ENCODE results near the gene ACSS2. TPM values are rescaled to one million over a fixed set of nuclear protein-coding genes. Genes with fewer than 3 reads are reported as not detected.
A peak's percentile ranks its signal among the peaks of the same experiment; 100 is the strongest.

The ACSS2 gene
- total and polyA plus RNA-seq, 2 donors (not counting 1 experiment from before 2014, with no cell fraction given): 59.4 to 129 TPM

DNA sequence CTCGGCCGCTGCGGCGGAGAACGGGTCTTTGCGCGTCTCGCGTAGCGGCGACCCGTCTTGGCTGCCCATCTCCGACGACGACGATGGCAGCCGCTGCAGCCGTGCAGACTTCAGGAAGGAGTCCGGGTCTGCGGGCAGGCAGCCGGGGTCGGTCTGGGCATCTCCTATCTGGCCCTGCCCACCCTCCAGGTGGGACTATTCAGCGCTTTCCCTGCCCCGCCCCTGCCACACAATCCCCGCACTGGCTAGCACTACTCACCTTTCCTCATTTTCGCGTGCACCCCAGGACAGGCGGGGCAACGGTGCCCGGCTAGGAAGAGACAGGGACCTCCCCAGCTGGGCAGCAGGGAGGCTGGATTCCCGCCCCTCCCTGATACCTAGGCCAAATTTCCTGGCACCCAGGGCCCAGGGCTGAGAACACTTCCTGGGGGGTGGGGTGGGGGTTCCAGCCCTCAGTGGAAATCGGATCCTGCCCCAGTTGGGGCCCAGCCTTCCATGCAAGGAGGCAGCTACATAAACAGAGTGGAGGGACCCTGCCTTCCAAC lies 12.9 kb upstream of the ACSS2 start:
- Histone ChIP-seq H3K9me3 (ENCODE audit: control insufficient read depth, insufficient read depth, low read depth, low read length) (no peaks in the 10 kb centered on the region), H2AFZ (ENCODE audit: low read length) (no peak overlapping the region), H3K4me1 (ENCODE audit: control insufficient read depth, extremely low read depth, insufficient read depth, low read length) (no peaks in the 10 kb centered on the region), H3K4me2 (ENCODE audit: extremely low read depth, insufficient read depth, low read length) (no peak overlapping the region), H3K79me2 (ENCODE audit: control insufficient read depth, insufficient read depth, low read length) (no peaks in the 10 kb centered on the region), H3K9ac (ENCODE audit: insufficient read depth, low read length) (no peak overlapping the region), H3K36me3 (ENCODE audit: control insufficient read depth, insufficient read depth, low read length) (peaks cover 4% of the 10 kb centered on the region), H3K4me3 (replicated peaks in 1 of 4; ENCODE audit: control extremely low read depth in 1 of 4, insufficient read depth in 1 of 4, low read depth in 3 of 4, low read length in 4 of 4) (no peak overlapping the region), H4K20me1 (ENCODE audit: control insufficient read depth, extremely low read depth, insufficient read depth, low read length) (no peaks in the 10 kb centered on the region), H3K27ac (ENCODE audit: insufficient read depth, low read length) (no peak overlapping the region), H3K27me3 (ENCODE audit: control insufficient read depth, insufficient read depth, low read length) (no peaks in the 10 kb centered on the region)
- no peak for DNase-seq (ENCODE audit: low read depth in 2 of 2)
- TF ChIP-seq CTCF (conservative IDR thresholded peaks at IDR 0.05 in 1 of 2, IDR thresholded peaks at IDR 0.05 in 1 of 2; ENCODE audit: low read depth in 1 of 2, low read length in 2 of 2) (no peak), EZH2 (IDR thresholded peaks at IDR 0.05; ENCODE audit: low read length, missing control alignments) (no peak)

DNA sequence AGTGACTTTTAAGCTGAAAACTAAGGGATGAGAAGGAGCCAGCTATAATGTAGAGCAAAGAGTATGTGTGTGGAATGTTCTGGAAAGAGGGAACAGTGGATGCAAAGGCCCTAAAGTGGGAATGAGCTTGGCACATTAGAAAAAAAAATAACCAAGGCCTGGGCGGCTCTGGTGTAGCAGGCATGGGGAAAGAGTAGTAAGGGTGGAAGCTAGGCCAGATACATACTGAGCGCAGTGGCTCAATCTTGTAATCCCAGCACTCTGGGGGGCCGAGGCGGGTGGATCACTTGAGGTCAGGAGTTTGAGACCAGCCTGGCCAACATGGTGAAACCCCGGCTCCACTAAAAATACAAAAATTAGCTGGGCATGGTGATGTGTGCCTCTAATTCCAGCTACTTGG lies 12.2 kb upstream of the ACSS2 start:
- no peaks in the 10 kb centered on the region for H3K79me2 ChIP-seq (ENCODE audit: control insufficient read depth, insufficient read depth, low read length)
- no peaks in the 10 kb centered on the region for H3K4me1 ChIP-seq (ENCODE audit: control insufficient read depth, extremely low read depth, insufficient read depth, low read length)
- peaks cover 4% of the 10 kb centered on the region for H3K36me3 ChIP-seq (ENCODE audit: control insufficient read depth, insufficient read depth, low read length)
- H2AFZ ChIP-seq (ENCODE audit: low read length): no peak overlapping the region
- no peaks in the 10 kb centered on the region for H4K20me1 ChIP-seq (ENCODE audit: control insufficient read depth, extremely low read depth, insufficient read depth, low read length)
- no peaks in the 10 kb centered on the region for H3K27me3 ChIP-seq (ENCODE audit: control insufficient read depth, insufficient read depth, low read length)
- no peak overlapping the region for H3K9ac ChIP-seq (ENCODE audit: insufficient read depth, low read length)
- no peaks in the 10 kb centered on the region for H3K9me3 ChIP-seq (ENCODE audit: control insufficient read depth, insufficient read depth, low read depth, low read length)
- H3K4me2 ChIP-seq (ENCODE audit: extremely low read depth, insufficient read depth, low read length): no peak overlapping the region
- no peak overlapping the region for H3K4me3 ChIP-seq (replicated peaks in 1 of 4; ENCODE audit: control extremely low read depth in 1 of 4, insufficient read depth in 1 of 4, low read depth in 3 of 4, low read length in 4 of 4)
- H3K27ac ChIP-seq (ENCODE audit: insufficient read depth, low read length): no peak overlapping the region
- DNase-seq (ENCODE audit: low read depth in 2 of 2): no peak
- TF ChIP-seq EZH2 (IDR thresholded peaks at IDR 0.05; ENCODE audit: low read length, missing control alignments) (no peak), CTCF (conservative IDR thresholded peaks at IDR 0.05 in 1 of 2, IDR thresholded peaks at IDR 0.05 in 1 of 2; ENCODE audit: low read depth in 1 of 2, low read length in 2 of 2) (no peak)

GRCh38 chr20:34871320-34871926 lies 5.0 kb upstream of the ACSS2 start:
- Histone ChIP-seq H3K4me2 (ENCODE audit: extremely low read depth, insufficient read depth, low read length) (peak overlapping the region; percentile 92), H3K4me3 (replicated peaks in 1 of 4; ENCODE audit: control extremely low read depth in 1 of 4, insufficient read depth in 1 of 4, low read depth in 3 of 4, low read length in 4 of 4) (peak overlapping the region in 1 of 4 experiments; percentile 84), H3K27me3 (ENCODE audit: control insufficient read depth, insufficient read depth, low read length) (no peaks in the 10 kb centered on the region), H2AFZ (ENCODE audit: low read length) (no peak overlapping the region), H3K36me3 (ENCODE audit: control insufficient read depth, insufficient read depth, low read length) (no peaks in the 10 kb centered on the region), H3K9ac (ENCODE audit: insufficient read depth, low read length) (no peak overlapping the region), H3K9me3 (ENCODE audit: control insufficient read depth, insufficient read depth, low read depth, low read length) (no peaks in the 10 kb centered on the region), H3K79me2 (ENCODE audit: control insufficient read depth, insufficient read depth, low read length) (no peaks in the 10 kb centered on the region), H4K20me1 (ENCODE audit: control insufficient read depth, extremely low read depth, insufficient read depth, low read length) (no peaks in the 10 kb centered on the region), H3K4me1 (ENCODE audit: control insufficient read depth, extremely low read depth, insufficient read depth, low read length) (peaks cover 11% of the 10 kb centered on the region), H3K27ac (ENCODE audit: insufficient read depth, low read length) (no peak overlapping the region)
- TF ChIP-seq CTCF (conservative IDR thresholded peaks at IDR 0.05 in 1 of 2, IDR thresholded peaks at IDR 0.05 in 1 of 2; ENCODE audit: low read depth in 1 of 2, low read length in 2 of 2) (no peak), EZH2 (IDR thresholded peaks at IDR 0.05; ENCODE audit: low read length, missing control alignments) (no peak)
- no peak for DNase-seq (ENCODE audit: low read depth in 2 of 2)

Measured in fibroblast of lung (primary cell).